NCI-H128 (cell line): Measurements from ENCODE around the gene ZDHHC19.

Source experiments
- DNase-seq: peaks from one replicate; lab custom pipeline; 2025; ENCODE audit not compliant: unreplicated experiment; lab: John Stamatoyannopoulos, UW

Gene ZDHHC19

GRCh38 chr3:196150481-196150880 lies 60.7 kb downstream of the ZDHHC19 start:
- no peak for DNase-seq

- no peak for DNase-seq
Measured at GRCh38 chr3:196149831-196150301, 61.3 kb downstream of the ZDHHC19 start.

DNA sequence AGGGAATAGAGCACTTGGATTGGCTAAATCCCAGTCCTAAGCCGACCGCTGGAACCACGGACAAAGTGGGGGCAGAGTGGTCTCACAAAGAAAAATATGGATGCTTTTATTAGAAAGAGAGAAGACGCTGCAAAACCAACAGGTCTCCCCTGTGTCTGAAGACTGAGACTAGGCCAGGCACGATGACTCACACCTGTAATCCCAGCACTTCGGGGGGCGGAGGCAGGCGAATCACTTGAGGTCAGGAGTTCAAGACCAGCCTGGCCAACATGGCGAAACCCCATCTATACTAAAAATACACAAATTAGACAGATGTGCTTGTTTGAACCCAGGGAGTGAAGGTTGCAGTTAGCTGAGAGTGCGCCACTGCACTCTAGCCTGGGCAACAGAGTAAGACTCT lies 61.8 kb downstream of the ZDHHC19 start:
- no peak for DNase-seq
